H1 (cell line): ENCODE measurements around the gene MLN.
A peak's percentile ranks its signal among the peaks of the same experiment; 100 is the strongest.

Experiments used
- BRCA1 ChIP-seq: IDR thresholded peaks from 2 replicates; pipeline ENCODE4 v1.6.1; 2012; ENCODE audit warnings: low read depth, low read length, improper control_type of control experiment
- CREB1 ChIP-seq: IDR thresholded peaks from 2 replicates; pipeline ENCODE4 v1.6.1; 2012; ENCODE audit warnings: inconsistent platforms
- JUN ChIP-seq: IDR thresholded peaks from 2 replicates; pipeline ENCODE4 v1.6.1; 2011; ENCODE audit warnings: low read depth, mild to moderate bottlenecking, improper control_type of control experiment, low read length
- MAFK ChIP-seq: IDR thresholded peaks from 2 replicates; pipeline ENCODE4 v1.6.1; 2012; ENCODE audit warnings: low read depth, mild to moderate bottlenecking, improper control_type of control experiment, low read length
- POLR2A ChIP-seq, 2 experiments: IDR thresholded peaks; 1 replicate in 1 of 2; 2 replicates in 1 of 2; pipeline ENCODE4 v1.6.1; 2011; ENCODE audit warnings: low read depth in 2 of 2, low read length in 2 of 2, mild to moderate bottlenecking in 2 of 2; ENCODE audit errors: control extremely low read depth in 1 of 2
- TF ChIP-seq, protein P1 (sequence below), 3 experiments: IDR thresholded peaks; 1 replicate in 2 of 3; 2 replicates in 1 of 3; pipeline versions ENCODE4 v1.5.1 to v1.6.1; 2011; ENCODE audit warnings: low read length in 3 of 3, mild to moderate bottlenecking in 3 of 3, inconsistent platforms in 2 of 3, low read depth in 1 of 3, moderate library complexity in 1 of 3; ENCODE audit not compliant: insufficient read depth in 1 of 3; ENCODE audit errors: control extremely low read depth in 1 of 3

DNA sequence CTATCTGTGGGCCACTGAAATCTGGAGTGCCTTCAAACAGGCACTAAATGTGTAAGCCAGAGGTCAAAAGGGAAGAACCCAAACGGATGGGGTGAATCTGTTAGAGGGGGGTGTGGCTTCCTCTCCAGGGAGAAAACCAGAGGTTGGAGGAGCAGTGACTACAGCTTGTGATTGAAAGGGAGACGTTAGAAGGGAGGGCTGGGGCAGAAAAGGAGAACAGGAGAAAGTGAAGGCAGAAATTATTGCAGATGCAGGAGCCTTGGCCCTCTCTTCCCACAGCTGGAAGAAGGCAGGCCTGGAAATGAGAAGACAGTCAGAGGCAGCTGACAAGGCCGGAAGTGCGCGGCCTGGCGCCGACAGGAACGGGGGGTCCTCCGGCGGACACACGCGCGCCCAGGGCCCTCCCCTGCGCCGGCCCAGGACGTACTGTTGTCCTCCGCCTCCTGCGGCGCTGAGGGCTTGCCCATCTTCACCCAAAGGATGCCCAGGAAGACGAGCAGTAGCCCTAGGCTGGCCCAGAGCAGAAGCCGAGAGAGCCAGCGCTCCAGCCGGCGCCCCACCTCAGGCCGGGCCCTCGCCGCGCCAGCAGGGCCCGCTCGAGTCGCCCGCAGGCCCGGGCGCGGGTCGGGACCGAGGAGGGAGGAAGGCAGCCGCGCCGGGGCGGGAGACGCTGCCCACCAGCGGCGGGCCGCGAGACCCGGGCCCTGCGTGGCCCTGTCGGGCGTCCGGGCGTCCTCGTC is 15.7 kb downstream of the MLN start:
- TF ChIP-seq MAFK (no peak), BRCA1 (no peak), POLR2A (IDR thresholded peaks at IDR 0.05; ENCODE audit: control extremely low read depth in 1 of 2, low read depth in 2 of 2, low read length in 2 of 2) (peak in 1 of 2 experiments; percentile 36; a peak in 1 of 3 replicates), JUN (no peak), CREB1 (no peak)
- TF ChIP-seq, protein P1, sequence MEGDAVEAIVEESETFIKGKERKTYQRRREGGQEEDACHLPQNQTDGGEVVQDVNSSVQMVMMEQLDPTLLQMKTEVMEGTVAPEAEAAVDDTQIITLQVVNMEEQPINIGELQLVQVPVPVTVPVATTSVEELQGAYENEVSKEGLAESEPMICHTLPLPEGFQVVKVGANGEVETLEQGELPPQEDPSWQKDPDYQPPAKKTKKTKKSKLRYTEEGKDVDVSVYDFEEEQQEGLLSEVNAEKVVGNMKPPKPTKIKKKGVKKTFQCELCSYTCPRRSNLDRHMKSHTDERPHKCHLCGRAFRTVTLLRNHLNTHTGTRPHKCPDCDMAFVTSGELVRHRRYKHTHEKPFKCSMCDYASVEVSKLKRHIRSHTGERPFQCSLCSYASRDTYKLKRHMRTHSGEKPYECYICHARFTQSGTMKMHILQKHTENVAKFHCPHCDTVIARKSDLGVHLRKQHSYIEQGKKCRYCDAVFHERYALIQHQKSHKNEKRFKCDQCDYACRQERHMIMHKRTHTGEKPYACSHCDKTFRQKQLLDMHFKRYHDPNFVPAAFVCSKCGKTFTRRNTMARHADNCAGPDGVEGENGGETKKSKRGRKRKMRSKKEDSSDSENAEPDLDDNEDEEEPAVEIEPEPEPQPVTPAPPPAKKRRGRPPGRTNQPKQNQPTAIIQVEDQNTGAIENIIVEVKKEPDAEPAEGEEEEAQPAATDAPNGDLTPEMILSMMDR (IDR thresholded peaks at IDR 0.05; ENCODE audit: control extremely low read depth in 1 of 3, insufficient read depth in 1 of 3, low read depth in 1 of 3, low read length in 3 of 3), result no peak
